ENCODE measurements around the gene SYT9. TPM values are rescaled to one million over a fixed set of nuclear protein-coding genes. Genes with fewer than 3 reads are reported as not detected.

The SYT9 gene
- total RNA-seq, 1 experiment from 2014 or later: not detected

DNA sequence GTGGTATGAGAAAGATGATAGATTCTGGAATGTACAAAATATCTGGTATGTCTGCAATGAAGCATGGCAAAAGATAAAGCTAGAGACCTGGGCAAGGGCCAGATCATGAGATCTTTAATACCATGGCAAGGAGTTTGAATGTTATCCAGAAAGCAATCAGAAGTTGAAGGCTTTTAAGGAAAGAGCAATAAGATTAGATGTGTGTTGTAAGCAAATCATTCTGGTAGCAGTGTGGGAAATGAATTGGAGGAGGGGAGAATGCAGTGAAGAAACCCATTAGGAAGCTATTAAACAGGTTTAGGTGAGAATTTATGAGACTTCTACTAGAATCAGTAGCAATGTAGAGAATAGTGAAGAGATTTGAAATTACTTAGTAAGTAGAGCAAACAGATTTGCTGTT is 32.2 kb upstream of the SYT9 start:
- H3K27me3 Mint-ChIP-seq (ENCODE audit: insufficient read depth, unreplicated experiment): peaks cover 67% of the 10 kb centered on the region
- no peaks in the 10 kb centered on the region for H3K36me3 Mint-ChIP-seq (ENCODE audit: insufficient read depth, unreplicated experiment)
- no peak overlapping the region for H3K27ac Mint-ChIP-seq (ENCODE audit: low read depth, unreplicated experiment)
- H3K4me1 Mint-ChIP-seq (ENCODE audit: insufficient read depth, unreplicated experiment): no peaks in the 10 kb centered on the region
- TF ChIP-seq, protein P1, sequence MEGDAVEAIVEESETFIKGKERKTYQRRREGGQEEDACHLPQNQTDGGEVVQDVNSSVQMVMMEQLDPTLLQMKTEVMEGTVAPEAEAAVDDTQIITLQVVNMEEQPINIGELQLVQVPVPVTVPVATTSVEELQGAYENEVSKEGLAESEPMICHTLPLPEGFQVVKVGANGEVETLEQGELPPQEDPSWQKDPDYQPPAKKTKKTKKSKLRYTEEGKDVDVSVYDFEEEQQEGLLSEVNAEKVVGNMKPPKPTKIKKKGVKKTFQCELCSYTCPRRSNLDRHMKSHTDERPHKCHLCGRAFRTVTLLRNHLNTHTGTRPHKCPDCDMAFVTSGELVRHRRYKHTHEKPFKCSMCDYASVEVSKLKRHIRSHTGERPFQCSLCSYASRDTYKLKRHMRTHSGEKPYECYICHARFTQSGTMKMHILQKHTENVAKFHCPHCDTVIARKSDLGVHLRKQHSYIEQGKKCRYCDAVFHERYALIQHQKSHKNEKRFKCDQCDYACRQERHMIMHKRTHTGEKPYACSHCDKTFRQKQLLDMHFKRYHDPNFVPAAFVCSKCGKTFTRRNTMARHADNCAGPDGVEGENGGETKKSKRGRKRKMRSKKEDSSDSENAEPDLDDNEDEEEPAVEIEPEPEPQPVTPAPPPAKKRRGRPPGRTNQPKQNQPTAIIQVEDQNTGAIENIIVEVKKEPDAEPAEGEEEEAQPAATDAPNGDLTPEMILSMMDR (IDR thresholded peaks at IDR 0.05; ENCODE audit: unreplicated experiment): no peak
- no peak overlapping the region for H3K4me3 Mint-ChIP-seq (ENCODE audit: unreplicated experiment)
- CTCF ChIA-PET: no interaction called here
- H3K9me3 Mint-ChIP-seq (ENCODE audit: unreplicated experiment): no peaks in the 10 kb centered on the region
- no peak for DNase-seq (ENCODE audit: unreplicated experiment)
- intact Hi-C loops (cut with micrococcal nuclease): no loop called here
- no TSS peak for BruUV-seq (replicated peaks)
- POLR2A ChIA-PET: no interaction called here

DNA sequence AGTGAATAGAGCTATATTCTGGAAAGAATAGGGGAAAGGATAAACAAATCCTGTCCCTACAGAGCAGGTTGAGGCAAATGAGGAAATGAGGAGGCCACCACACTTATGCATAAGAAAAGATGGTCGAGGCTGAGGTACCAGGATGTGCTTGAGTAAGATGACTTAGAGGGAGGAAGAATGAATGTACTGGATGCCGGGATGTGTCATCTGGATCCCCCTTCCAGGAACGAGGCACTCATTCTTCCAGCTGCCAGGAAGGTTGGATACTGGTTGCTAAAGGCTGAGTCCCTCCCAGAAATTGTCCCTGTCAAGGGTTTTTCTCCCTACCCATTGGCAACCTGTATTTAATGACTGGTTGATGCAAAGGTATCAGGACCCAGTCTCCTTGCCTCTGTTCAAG is 31.1 kb upstream of the SYT9 start:
- no peak for DNase-seq (ENCODE audit: unreplicated experiment)
- intact Hi-C loops (cut with micrococcal nuclease): no loop called here
- Mint-ChIP-seq H3K4me1 (ENCODE audit: insufficient read depth, unreplicated experiment) (no peaks in the 10 kb centered on the region), H3K27me3 (ENCODE audit: insufficient read depth, unreplicated experiment) (peaks cover 64% of the 10 kb centered on the region), H3K4me3 (ENCODE audit: unreplicated experiment) (no peak overlapping the region), H3K9me3 (ENCODE audit: unreplicated experiment) (no peaks in the 10 kb centered on the region), H3K36me3 (ENCODE audit: insufficient read depth, unreplicated experiment) (no peaks in the 10 kb centered on the region), H3K27ac (ENCODE audit: low read depth, unreplicated experiment) (no peak overlapping the region)
- BruUV-seq (replicated peaks): no TSS peak
- ChIA-PET POLR2A (no interaction called here), CTCF (no interaction called here)
- TF ChIP-seq, protein P1 (IDR thresholded peaks at IDR 0.05; ENCODE audit: unreplicated experiment): no peak

DNA sequence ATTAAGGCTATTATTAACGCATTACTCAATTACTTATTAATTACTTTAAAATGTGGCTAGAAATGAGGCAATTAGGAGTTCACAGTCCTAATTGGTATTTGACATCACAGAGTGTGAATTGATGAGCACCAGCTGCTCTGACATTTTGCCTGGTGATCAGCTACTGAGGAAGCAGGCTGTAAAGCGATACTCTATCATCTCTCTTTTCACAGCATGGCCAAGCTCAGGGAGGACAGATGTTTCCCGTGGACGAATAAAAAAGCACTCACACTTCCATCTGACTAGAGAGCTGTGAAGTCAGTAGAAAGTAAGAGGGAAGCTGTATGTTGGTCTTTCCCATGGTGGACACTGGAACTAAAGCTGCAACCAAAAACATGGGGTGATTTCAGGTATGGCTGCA is 29.1 kb upstream of the SYT9 start:
- Mint-ChIP-seq H3K4me1 (ENCODE audit: insufficient read depth, unreplicated experiment) (no peaks in the 10 kb centered on the region), H3K36me3 (ENCODE audit: insufficient read depth, unreplicated experiment) (no peaks in the 10 kb centered on the region), H3K9me3 (ENCODE audit: unreplicated experiment) (no peaks in the 10 kb centered on the region), H3K4me3 (ENCODE audit: unreplicated experiment) (no peak overlapping the region), H3K27ac (ENCODE audit: low read depth, unreplicated experiment) (no peak overlapping the region), H3K27me3 (ENCODE audit: insufficient read depth, unreplicated experiment) (peaks cover 63% of the 10 kb centered on the region)
- TF ChIP-seq, protein P1 (IDR thresholded peaks at IDR 0.05; ENCODE audit: unreplicated experiment): no peak
- intact Hi-C loops (cut with micrococcal nuclease): no loop called here
- DNase-seq (ENCODE audit: unreplicated experiment): no peak
- ChIA-PET POLR2A (no interaction called here), CTCF (interaction anchor here (0.6 kb wide), 1 partner anchor 472 kb away, joined by 3 read pairs; no protein-coding TSS in a partner anchor)
- BruUV-seq (replicated peaks): no TSS peak

DNA sequence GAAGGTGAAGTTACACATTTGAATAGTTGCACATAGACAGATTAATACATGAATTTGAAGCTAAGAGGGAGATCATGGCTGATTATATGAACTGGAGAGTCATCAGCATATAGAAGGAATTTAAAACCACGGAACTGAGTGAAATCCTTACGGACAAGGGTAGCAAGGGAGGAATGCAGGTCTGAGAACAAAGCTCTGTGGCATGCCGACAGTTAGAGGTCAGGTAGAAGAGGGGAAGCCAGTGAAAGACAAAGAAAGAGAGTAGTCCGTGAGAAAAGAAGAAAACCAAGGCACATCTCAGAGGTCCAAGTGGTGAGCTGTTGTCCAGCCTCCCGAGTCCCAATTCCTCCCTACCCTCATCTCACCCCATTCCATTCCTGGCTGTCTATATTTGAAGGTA is 11.8 kb upstream of the SYT9 start:
- no peaks in the 10 kb centered on the region for H3K9me3 Mint-ChIP-seq (ENCODE audit: unreplicated experiment)
- no peak overlapping the region for H3K27ac Mint-ChIP-seq (ENCODE audit: low read depth, unreplicated experiment)
- peaks cover 6% of the 10 kb centered on the region for H3K36me3 Mint-ChIP-seq (ENCODE audit: insufficient read depth, unreplicated experiment)
- H3K4me3 Mint-ChIP-seq (ENCODE audit: unreplicated experiment): no peak overlapping the region
- intact Hi-C loops (cut with micrococcal nuclease): no loop called here
- TF ChIP-seq, protein P1 (IDR thresholded peaks at IDR 0.05; ENCODE audit: unreplicated experiment): no peak
- H3K4me1 Mint-ChIP-seq (ENCODE audit: insufficient read depth, unreplicated experiment): no peaks in the 10 kb centered on the region
- peaks cover 49% of the 10 kb centered on the region for H3K27me3 Mint-ChIP-seq (ENCODE audit: insufficient read depth, unreplicated experiment)
- BruUV-seq (replicated peaks): no TSS peak
- CTCF ChIA-PET: no interaction called here
- no peak for DNase-seq (ENCODE audit: unreplicated experiment)
- POLR2A ChIA-PET: no interaction called here

Measured in MCF 10A (cell line).